GM12891 (cell line): Measurements from ENCODE around the gene PRDM1.

Experiments
- DNase-seq: peaks from one replicate; pipeline ENCODE4 v3.0.0; 2011; ENCODE audit warnings: low spot score; ENCODE audit not compliant: insufficient read length
- FAIRE-seq: peaks from 2 replicates; lab custom pipeline; 2011; peaks lifted over from hg19 to GRCh38; lab: Jason Lieb, UNC
- PAX5 ChIP-seq: IDR thresholded peaks from 2 replicates; pipeline ENCODE4 v1.6.1; 2011; ENCODE audit warnings: low read length, moderate library complexity, mild to moderate bottlenecking; ENCODE audit not compliant: insufficient read depth, severe bottlenecking
- POLR2A ChIP-seq: IDR thresholded peaks from 2 replicates; pipeline ENCODE4 v1.6.1; 2011; ENCODE audit warnings: low read depth, low read length, control low read depth
- POLR2AphosphoS5 ChIP-seq: IDR thresholded peaks from 2 replicates; pipeline ENCODE4 v1.6.1; 2011; ENCODE audit warnings: low read depth, low read length, control low read depth
- POU2F2 ChIP-seq: IDR thresholded peaks from 2 replicates; pipeline ENCODE4 v1.6.1; 2011; ENCODE audit warnings: low read depth, mild to moderate bottlenecking, control low read depth, low read length, moderate library complexity
- SPI1 ChIP-seq: IDR thresholded peaks from 2 replicates; pipeline ENCODE4 v1.6.1; 2011; ENCODE audit warnings: low read depth, low read length, control low read depth
- TAF1 ChIP-seq: IDR thresholded peaks from 2 replicates; pipeline ENCODE4 v1.6.1; 2011; ENCODE audit warnings: low read depth, low read length, control low read depth

PRDM1 gene

DNA sequence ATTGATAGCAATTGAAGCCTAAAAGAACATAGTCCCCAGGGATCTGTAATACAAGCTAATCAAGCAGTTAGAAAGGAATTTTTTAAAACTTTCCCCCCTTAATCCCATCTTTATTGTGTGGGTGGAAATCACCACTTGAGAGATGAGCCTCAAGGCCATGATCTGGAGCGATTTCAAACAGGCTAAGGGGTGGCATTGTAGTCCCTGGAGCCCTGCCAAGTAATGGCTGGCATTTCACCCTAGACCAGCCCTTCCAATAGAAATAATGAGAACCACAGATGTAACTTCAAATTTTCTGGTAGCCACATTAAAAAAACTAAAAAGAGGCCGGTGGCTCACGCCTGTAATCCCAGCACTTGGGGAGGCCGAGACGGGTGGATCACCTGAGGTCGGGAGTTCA, 46.9 kb downstream of the PRDM1 start:
- TF ChIP-seq POU2F2, result no peak
- no peak for TF ChIP-seq PAX5
- TF ChIP-seq POLR2A, result no peak
- TF ChIP-seq TAF1, result no peak
- no peak for TF ChIP-seq POLR2AphosphoS5
- TF ChIP-seq SPI1, result no peak
- no peak for DNase-seq
- no peak for FAIRE-seq

DNA sequence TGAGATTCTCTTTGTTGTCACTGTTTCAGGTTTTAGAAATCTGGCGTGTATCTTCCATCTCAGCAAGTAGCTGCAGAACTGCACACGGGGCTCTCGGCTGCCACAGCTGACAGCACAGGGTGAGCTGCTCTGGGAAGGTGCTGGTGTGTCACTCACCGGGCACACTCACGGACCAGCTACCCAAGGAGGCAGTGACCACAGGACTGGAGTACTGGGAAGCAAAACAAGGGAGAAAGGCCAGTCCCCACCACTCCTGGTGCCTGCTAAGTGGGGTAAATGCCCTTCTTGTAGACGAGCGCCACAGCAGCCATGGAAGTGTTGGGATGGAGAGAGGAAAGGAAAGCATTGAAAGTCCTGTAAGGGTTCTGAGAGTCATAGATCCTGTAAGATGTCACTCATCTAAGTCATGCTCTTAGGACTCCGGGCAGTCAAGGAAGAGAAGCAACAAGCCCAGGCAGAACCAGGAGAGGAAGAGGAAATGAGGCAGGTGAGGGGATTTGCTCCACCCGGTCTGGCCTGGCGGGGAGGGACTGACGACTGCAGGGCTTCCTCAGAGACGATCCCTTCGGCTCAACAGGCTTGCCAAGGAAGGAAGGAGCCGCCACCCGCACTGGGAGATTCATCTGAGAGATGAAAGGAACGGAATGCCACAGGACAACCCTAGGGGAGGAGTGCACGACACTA, 48.1 kb downstream of the PRDM1 start:
- FAIRE-seq, result no peak
- DNase-seq, result no peak
- TF ChIP-seq SPI1, result no peak
- no peak for TF ChIP-seq POLR2AphosphoS5
- TF ChIP-seq PAX5, result no peak
- TF ChIP-seq POU2F2, result no peak
- no peak for TF ChIP-seq POLR2A
- no peak for TF ChIP-seq TAF1

DNA sequence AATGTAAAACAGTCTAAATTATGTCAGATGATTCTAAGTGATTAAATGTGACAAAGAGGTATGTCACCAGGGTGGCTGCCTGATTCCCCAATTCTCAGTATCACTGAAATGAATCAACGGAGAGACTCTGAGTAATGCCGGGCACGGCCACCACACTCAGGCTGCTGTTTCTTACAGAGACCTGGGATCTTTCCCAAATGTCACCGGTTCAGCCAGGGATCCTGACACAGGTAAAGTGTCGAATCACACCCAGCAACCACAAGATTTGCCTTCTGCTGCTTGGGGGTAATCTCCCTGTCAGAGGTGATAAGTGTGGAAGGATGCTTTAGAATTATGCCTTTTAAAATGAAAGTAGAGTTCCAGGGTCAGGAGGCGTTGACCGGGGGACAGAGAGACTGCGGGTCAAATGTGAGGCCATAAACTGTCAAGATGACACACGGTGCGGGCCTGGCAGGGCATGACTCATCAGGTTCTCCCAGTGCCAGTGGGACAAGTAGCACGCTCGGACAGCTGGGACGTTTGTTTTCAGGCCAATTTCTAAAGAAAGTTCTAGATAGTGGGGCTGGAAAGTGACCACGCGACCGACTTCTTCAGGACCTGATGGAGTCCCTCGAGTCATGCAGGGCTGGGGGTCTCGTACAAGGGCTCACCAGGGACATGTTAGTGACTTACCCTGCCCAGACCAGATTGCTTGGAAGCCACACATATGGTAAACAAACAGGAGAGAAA, 48.9 kb downstream of the PRDM1 start:
- FAIRE-seq (no peak), DNase-seq (no peak)
- TF ChIP-seq POLR2AphosphoS5 (no peak), POLR2A (no peak), POU2F2 (no peak), SPI1 (no peak)

DNA sequence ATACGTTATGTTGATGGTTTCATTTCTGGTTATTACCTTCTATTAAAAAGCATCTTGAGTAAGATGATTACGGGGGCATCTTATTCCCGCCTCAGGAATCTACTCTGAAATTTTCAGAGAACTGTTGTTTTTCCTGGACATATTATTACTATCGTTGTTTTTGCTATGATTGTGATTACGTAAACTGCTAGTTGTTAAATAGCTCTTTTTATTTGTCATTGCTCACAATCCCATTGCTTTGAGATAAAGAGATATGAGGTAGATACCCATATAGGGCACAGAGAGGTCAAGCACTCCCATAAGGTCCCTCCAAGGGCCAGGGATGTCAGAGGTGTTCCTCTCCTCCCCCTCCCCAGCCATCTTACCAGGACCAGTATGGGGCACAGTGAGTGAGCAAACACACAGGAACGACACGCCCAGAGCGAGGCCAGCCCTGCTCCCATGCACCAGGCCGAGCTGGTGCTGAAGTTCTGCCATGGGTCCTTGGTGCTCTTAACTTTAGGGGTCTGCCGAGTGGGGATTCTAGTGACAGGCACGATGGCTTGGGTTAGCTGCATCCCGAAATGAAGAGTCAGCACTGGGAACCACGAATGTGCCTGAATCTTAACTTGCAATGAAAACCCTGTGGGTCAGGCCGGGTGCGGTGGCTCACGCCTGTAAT, 49.9 kb downstream of the PRDM1 start:
- FAIRE-seq, result no peak
- no peak for TF ChIP-seq PAX5
- no peak for TF ChIP-seq POLR2AphosphoS5
- TF ChIP-seq TAF1, result no peak
- no peak for DNase-seq

DNA sequence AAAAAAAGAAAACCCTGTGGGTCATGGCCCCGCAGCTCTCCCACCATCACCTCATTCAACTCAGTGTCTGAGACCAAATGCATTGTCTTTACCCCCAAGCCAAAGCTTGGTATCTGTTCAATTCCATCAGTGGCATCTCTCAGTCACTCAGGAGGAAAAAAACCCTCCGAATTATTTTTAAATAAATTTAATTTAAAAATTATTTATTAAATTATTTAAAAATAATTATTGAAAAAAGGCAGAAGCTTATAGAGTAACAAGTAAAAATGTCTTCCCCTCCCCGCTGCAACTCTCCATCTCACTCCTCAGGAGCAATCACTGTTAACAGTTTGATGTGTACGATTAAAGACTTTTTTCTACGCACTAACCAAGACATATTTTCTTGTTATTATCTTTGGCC, 50.7 kb downstream of the PRDM1 start:
- TF ChIP-seq POLR2AphosphoS5 (no peak), PAX5 (no peak), POLR2A (no peak), SPI1 (no peak), TAF1 (no peak), POU2F2 (no peak)
- DNase-seq, result no peak
- FAIRE-seq, result no peak

DNA sequence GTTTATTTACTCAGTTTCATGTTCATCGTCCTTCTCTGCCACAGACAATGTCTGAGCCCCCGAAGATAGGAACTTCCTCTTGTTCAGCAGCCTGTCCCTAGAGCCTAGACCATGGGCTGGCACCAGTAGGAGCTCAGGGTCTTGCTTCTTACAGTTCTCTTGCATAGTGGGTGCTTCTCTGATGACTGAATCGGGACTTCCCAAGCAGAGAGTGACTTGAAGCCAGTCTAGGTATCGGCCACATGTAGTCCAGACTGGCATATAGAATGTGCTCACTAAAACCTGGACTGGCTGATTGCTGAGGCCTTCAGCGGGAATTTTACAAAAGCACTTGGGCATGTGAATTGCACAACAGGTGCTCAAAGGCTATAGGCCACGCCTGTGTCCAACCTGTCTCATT, 52.0 kb downstream of the PRDM1 start:
- no peak for TF ChIP-seq TAF1
- no peak for TF ChIP-seq SPI1
- TF ChIP-seq PAX5, result no peak
- no peak for TF ChIP-seq POU2F2
- no peak for TF ChIP-seq POLR2A
- TF ChIP-seq POLR2AphosphoS5, result no peak
- FAIRE-seq (no peak), DNase-seq (no peak)

DNA sequence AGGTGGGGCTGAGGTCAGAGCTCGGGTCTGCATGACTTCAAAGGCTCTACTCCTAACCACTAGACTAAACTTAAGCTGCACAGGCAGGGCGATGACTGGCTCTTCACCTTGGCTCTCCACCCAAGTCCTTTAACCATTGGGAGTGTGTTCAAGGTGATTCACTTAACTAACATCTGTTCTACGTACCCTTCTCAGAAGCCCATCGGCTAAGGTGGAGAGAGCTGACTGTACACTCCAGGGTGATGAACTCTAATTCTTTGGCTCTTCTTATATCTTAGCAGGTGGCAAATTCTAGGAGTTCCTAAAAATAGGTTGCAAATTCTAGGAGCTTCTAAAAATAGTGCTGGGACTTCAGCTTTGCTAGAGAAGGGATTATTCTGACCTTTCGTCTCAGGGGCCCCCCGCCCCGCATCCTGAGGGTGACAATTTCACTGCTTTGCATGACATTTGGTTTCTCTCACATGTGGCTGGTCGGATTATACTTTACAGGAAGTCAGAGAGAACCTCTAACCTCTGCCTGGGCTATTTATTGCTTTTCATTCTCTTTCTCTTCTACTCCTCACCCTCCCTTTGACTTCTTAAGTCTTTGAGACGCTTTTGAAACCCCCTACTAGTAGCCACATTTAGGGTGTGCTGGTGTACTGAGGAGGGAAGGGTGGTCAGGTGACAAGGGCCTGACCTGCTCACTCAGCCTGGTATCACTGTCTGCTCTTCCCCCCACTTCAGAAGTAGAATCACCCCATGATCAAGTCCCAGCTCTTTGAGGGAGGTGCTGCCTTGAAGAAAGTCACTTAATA, 55.5 kb downstream of the PRDM1 start:
- DNase-seq (no peak), FAIRE-seq (peak; percentile 71)
- peak; percentile 18; the same call in 1 of the 2 replicates for TF ChIP-seq SPI1
- TF ChIP-seq POU2F2, result peak; percentile 74; the same call in 1 of the 2 replicates
- TF ChIP-seq POLR2AphosphoS5, result no peak

DNA sequence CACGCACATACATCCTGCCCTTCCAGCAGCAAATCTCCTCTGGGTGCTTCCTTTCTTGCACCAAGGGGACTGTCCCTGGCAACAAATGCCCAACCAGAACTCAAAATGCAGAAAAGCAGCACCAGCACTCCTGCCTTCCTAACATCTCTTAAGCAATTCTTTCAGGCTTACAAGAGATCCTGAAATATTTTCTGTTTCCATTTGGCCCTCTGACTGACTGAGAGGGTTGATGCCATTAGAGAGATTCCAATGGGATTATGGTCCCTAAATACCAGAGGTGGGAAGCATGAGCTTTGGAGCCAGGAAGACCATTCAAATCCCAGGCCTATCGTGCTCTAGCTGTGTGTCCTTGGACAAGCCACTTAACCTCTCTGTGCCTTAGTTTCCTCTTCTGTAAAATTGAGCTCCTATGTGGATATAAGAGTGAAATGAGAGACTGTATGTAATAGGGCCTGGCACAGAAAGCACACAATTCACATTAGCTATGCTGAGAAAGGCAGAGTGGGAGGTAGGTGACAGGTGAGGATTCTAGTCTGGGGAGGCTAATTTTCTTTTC, 56.8 kb downstream of the PRDM1 start:
- TF ChIP-seq POLR2AphosphoS5 (no peak), POU2F2 (no peak), POLR2A (no peak), TAF1 (no peak), PAX5 (no peak), SPI1 (no peak)
- DNase-seq (no peak), FAIRE-seq (peak; percentile 5)

DNA sequence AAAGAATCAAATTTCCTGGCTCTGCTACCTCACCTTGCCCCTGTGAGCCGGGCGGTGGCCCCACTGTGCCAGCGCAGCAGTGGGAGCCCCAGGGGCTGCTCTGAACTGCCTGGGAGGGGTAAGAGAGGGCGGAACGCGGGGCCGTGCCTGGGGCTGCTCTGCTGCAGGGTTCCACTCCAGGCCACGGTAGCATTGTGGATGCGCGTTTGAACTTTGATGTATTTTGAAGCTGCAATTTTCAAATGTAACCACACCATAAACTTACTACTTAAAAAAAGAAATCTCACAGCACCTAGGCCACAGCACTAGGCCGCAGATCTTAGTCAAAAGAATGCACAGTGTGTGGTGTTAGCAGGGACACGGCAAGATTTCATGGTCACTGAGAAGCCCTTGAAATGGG, 57.5 kb downstream of the PRDM1 start:
- FAIRE-seq (peak; percentile 9), DNase-seq (no peak)
- TF ChIP-seq POU2F2, result no peak
- TF ChIP-seq TAF1, result no peak
- TF ChIP-seq POLR2A, result no peak
- TF ChIP-seq POLR2AphosphoS5, result no peak
- no peak for TF ChIP-seq PAX5
- no peak for TF ChIP-seq SPI1

DNA sequence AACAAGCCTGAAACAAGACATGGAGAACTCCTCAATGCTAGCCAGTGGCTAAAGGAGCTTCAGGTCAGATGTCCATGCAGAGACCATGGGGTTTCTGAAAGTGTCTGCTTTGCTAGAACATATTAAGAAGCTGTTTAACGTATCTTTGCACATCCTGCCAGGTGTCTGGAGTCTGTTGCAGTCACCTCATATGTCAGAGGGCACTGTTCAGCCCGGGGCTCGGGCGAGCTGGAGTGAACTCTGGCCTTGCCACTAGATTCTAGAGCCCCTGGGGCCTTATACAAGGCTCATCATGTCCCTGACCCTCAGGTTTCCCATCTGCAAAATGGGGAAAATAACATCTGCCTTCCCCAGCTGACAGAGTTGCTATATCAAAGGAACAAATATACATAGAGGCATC, 59.0 kb downstream of the PRDM1 start:
- no peak for TF ChIP-seq POLR2AphosphoS5
- TF ChIP-seq PAX5, result no peak
- no peak for TF ChIP-seq POU2F2
- TF ChIP-seq SPI1, result no peak
- TF ChIP-seq TAF1, result no peak
- TF ChIP-seq POLR2A, result no peak
- peak; percentile 59 for FAIRE-seq
- no peak for DNase-seq
